Regular cardiac myocyte (primary cell): ENCODE results near the gene RIPK1. TPM values are rescaled to one million over a fixed set of nuclear protein-coding genes. Genes with fewer than 3 reads are reported as not detected.

Experiments used
- total RNA-seq: library from RNA; depleted of rRNA; stranded (reverse); fragments of >200 nt; gene quantifications from 2 replicates; pipeline ENCODE4 v1.2.3, GENCODE V29; 2014

RIPK1 gene
- 21.7 and 23.6 TPM in 2 replicates for total RNA-seq

DNA sequence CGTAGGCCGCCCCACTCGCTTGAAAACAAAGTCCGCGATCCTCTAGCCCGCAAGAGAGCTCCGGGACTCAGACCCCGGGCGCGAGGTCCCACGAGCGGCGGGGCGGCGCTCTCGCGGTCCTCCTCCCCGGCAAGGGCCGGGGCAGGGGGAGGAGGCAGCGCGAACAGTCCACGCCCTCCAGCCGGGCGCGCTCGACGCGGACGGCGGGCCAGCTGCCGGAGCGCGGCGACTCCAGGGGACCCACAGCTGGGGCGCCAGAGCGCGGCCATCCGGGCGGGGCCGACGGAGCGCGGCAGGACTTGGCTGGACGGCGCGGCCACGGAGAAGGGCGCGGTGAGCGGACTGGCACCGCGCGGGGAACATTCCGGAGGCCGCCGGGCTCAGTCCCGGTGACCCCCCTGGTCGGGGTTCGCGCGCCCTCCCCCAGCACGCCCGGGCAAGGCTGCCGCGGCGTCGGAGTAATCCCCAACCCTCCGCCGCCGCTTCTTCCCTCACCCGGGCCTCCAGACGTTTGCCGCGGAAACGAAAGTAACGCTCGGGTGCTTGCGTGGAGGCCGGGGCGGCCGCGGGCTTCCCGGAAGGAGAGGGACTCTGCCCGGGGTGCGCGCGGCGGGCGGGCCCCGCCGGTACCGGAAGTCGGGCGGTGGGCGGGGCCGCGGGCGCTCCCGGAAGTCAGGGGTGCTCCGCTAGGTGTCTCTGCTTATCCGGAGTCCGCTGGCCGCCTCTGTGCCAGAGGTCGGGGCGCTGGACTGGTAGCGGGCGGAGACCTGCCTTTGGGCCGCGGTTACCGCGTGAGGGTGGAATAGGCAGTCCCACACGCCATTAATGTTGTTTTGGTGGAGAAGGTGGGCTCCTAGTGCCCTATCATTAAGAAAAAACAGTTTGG lies at the start of gene RIPK1:
TSS of gene RIPK1 (plus strand) at position 166 of the 886 bp plus-strand sequence. CDS start 8,330 bp downstream, outside the sequence.

GRCh38 chr6:3118353-3119039 lies 50.2 kb downstream of the RIPK1 start, which contains the start of gene BPHL:
BPHL (plus strand) TSS chr6:3118711; CDS start chr6:3118741, 30 bp downstream.

DNA sequence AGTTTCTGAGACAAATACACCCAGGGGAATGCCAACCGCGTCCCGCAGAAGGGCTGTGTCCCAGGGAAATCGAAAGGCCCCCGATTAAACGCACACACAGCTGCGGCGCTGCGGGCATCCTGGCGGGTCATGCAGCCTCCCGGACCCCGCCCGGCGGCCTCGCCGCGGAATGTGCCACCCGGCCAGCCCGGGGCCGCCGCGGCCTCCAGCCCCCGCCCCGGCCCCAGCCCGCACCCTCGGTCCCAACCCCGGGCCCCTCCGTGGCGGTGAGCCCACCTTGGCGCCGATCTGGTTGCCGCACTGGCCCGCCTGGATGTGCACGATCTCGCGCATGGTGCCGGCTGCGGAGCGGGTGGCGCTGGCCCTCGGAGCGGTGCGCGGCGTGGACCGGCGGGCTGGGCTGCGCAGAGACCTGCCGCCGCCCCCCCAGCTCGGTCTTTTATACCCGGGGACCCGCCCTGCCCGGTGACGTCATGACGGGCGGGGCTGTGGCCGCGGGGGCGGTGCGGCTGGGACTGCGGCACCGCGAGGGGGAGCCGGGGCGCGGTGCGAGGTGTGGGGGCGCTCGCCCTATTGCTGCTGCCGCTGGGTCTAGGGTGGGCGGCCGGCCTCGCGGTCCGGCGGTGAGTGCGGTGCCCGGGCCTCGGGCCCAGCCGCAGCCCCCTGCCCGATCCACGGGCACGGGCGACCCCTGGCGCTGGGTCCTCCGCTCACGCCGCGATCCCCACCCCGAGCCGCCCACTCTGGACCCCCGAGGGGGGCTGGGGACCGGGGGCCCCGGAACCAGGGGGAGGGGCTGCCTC lies 89.0 kb downstream of the RIPK1 start, which contains the start of gene TUBB2A:
TSS of gene TUBB2A (minus strand) at position 414 of the 803 bp plus-strand sequence. CDS start at position 333, 81 bp downstream.

Other genes starting within 250 kb of the RIPK1 start
- gene SERPINB1, start 226.6 kb upstream of the RIPK1 start, total RNA-seq = 11.0 and 21.9 TPM in 2 replicates
- gene SERPINB9, start 165.2 kb upstream of the RIPK1 start, total RNA-seq = 5.1 and 7.3 TPM in 2 replicates
- 91.6 and 120 TPM in 2 replicates for gene SERPINB6, start 96.9 kb upstream of the RIPK1 start, total RNA-seq
- gene NQO2, start 68.6 kb upstream of the RIPK1 start, total RNA-seq = 26.6 and 27.6 TPM in 2 replicates
- gene BPHL, start 50.2 kb downstream of the RIPK1 start, total RNA-seq = 9.6 and 11.0 TPM in 2 replicates
- 50.2 and 106 TPM in 2 replicates for gene TUBB2A, start 89.0 kb downstream of the RIPK1 start, total RNA-seq
- 0.85 and 6.9 TPM in 2 replicates for gene TUBB2B, start 159.2 kb downstream of the RIPK1 start, total RNA-seq
- gene PSMG4, start 190.5 kb downstream of the RIPK1 start, total RNA-seq = 23.4 and 42.8 TPM in 2 replicates